CD4-positive, alpha-beta T cell treated with Interleukin-15 for 4 hours (primary cell): ENCODE results near the gene CIITA.
"Not testable (repeated sequence)": the region's sequence is repeated elsewhere in the genome, so short reads cannot be mapped to it uniquely, and the experiment has no call there.

Experiments
- DNase-seq: peaks from one replicate; pipeline ENCODE4 v3.0.0-alpha.2; 2020; ENCODE audit warnings: low spot score

The CIITA gene

DNA sequence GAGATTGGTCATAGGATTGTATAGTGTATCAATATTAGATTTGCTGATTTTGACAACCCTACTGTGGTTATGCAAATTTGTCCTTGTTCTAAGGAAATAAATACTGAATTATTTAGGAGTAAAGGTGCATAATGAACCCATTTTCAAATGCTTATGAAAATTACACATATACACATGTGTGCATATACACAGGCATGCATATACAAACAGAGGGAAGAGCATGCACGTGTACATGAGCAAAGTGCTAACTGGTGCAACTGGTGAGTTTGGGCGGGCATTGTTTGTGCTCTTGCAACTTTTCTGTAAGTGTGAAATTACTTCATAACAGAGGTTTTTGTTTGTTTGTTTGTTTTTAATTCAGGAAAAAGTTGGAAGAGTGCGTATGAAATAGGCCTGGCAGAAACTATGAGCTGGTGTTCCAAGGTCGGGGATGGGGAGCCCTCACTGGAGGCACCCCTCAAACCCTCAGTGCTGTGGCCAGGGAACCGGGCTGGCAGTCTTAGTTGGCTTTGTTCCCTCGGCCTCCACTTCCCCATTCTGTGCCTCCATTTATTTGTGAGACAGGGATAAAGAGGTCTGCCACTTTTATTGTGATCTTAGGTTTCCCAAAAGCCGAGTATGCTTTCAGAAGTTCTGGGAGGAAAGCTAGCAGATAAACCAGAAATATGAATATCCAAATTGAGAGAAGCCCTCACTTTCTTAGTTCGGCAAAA, 59.4 kb downstream of the CIITA start:
- no peak for DNase-seq

DNA sequence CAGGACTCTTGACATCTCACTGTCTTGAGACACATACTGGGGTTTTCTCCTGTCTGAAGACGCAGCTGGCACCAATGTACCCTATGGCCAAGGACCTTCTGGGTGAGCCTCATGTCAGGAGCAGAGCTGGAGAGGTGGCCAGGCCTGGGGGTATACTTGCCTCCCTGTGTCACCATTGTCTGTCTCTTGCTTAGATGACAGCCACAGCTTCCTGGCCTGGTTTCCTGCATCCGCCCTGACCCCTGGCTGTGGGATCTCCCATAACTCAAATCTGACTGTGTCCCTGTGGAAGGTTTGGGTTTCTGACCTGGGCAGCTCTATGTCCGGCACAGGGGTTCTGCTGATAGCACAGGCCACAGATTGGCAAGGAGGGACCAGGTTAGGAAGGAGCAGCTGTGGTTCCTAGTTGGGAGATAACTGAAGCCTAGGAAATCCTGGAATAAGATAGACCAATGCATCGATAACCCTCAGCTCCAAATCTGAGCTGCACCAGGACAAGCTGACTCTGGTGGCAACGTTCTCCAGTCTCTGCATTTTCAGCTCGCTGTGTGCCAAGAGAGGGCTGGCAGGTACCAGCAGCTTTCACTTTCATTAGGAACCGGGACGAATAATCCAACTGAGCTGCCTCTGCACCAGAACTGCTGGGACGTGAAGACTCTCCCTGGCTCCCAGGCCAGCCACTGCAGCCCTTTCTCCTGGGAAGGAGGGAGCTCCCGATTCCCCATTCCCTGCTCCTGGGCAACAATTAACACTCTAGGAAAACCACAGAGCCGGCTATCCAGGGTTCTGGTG, 60.3 kb downstream of the CIITA start:
- no peak for DNase-seq

DNA sequence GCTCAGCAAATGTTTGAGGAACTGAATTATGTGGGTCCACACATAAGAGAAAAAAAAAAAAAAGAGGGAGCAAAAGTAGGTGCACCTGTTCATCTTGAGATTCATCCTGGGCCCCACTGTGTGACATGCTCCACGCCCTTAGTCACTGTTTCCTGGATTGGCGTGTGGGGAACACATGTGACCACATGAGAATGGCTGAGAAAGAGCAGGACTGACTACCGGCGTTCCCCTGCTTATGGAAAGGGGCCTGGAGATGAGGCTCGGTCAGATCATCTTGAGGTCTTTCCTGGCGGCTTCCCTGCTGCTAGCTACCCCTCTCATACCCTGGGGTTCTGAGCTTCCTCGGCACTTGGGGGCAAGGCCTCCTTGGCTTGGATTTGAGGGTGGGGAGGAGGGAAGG, 61.3 kb downstream of the CIITA start:
- DNase-seq = peak; percentile 28

DNA sequence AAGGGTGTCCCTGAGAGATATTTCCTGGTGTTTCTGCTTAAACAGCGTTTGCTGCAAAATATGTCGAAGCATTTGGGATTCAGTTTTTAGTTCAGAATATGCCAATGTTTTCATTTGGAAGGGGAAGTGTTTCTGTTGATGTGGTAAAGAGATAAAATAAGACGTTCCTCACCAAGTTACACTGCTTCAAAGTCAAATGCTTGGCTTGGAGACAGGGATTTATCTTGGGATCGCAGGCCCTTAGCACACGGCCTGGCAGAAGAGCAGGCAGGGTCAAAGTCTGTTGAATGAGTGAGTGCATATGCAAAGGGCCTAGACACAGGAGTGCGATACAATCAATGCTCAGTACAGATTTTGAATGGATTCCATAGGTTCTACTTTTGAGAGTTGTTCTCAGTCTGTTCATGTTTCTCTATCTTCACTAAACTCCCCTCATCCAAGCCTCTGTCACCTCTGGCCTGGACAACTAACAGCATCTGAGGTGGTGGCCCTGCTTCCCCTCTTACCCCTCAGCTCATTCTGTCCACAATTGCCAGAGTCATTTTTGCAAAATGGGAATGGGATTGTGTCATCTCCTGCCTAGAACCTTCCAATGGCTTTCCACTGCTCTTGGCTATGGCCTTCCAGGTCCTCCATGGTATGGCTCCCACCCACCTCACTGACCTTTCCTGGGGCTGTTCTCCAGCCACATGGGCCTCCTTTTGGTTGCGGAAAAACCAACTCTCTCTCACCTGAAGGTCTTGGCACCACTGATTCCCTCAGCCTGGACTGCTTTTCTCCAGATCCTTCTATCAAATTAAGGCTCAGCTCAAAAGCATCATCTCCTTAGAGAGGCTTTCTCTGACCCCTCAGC, 62.0 kb downstream of the CIITA start:
- DNase-seq = no peak

DNA sequence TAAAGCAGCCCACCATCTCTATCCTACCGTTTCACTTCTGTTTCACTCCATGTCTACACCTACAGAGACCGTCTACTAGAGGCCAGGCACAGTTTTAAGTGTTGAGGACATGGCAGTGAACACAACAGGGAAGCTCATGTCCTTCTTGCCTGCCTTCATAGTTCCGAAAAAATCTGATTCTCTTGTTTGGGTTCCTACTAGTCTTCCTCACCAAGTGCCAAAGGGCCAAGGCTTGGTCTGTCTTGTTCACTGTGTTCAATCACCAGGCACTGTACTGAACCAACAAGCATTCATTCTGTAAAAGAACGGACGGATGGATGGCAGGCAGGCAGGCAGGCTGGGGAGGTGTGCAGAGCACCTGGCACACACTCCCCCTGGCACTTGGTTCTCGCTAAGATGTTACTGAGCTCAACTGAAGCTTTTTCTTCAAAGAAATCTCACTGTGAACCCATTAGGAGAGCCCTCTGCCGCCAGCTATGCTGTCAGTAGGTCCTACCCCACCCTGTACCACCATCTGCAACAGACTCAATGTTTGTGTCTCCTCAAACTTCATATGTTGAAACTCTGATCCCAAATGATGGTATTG, 62.7 kb downstream of the CIITA start:
- DNase-seq = no peak

DNA sequence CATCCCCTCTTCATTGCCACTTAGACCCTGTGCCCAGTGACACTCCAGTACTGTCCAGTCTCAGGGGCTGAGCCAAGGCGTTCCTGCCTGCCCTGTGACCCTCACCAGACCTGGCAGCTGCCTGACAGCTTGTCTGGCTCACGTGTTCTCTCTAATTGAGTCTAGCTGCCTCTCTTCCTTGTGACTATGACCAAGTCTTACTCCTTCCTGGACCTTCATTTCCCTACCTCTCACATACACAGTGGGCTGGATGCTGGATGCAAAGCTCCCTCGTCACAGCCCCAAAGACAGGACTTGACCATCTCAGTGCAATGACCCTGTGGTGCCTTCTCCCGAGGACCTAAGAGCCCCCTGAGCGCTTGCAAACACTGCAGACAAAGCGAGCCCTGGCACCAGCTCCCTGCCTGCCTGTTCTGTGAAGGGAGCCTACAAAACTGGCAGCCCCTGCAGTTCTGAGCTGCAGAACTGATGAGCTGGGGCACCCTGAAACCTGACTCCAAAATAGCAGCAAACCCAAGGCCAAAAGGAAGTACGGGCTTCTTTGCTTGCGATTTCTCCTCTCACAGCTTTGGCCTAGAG, 63.6 kb downstream of the CIITA start:
- DNase-seq = no peak

DNA sequence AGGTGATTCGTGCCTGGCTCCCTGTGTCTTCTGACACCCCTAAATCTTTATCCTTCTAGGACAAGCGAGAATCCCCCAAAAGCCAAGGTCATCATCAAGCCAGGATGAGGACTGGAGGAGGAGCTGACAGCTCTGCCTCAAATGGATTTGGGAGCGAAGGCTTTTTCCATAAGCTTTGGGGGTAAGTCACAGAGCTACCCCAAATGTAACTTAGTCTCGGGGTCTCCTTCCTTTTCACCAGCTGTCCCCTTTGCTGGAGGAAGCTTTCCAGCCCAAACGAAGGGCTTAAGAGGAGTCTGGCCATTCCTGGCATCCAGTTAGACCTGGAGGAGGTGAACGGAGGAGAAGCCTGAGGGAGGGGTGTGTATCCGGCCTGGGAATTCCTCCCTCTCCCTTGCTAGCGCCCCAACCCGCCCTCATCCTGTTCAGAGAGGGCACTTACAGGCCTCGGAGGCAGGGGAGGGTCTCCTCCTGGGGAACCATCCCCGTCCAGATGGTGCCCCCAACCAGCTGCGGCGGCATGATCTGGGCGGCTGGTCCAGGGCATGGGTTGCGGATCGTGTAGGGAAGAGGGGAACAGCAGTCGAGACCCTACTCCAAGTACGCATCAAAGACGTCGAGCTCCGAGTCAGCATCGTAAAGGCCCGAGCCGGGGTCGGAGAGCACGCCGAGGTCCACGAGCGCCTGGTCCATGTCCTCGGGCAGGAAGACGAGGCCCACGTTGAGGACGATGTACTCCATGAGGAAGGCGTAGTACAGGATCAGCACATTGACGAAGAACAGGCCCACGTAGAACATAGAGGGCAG, 64.3 kb downstream of the CIITA start:
- DNase-seq = no peak

DNA sequence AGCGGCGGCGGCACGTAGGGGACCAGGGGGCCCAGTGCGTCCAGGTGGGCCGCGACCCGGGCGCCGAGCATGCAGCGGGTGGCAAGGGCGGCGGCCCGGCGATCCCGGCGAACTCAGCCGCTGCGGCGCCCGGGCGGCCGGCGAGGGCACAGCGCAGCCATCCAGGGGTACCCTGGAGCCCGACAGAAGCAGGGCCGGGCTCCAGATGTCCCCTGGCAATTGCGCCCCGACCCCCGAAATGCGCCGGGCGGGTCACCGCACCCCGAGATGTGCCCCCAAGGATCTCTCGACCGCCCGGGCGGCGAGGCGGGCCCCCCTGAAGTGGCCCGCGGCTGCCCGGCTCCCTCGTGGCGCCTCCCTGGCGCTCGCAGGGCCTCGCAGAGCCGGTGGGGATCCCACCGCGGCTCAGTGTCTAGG, 64.9 kb downstream of the CIITA start:
- not testable (repeated sequence) for DNase-seq

DNA sequence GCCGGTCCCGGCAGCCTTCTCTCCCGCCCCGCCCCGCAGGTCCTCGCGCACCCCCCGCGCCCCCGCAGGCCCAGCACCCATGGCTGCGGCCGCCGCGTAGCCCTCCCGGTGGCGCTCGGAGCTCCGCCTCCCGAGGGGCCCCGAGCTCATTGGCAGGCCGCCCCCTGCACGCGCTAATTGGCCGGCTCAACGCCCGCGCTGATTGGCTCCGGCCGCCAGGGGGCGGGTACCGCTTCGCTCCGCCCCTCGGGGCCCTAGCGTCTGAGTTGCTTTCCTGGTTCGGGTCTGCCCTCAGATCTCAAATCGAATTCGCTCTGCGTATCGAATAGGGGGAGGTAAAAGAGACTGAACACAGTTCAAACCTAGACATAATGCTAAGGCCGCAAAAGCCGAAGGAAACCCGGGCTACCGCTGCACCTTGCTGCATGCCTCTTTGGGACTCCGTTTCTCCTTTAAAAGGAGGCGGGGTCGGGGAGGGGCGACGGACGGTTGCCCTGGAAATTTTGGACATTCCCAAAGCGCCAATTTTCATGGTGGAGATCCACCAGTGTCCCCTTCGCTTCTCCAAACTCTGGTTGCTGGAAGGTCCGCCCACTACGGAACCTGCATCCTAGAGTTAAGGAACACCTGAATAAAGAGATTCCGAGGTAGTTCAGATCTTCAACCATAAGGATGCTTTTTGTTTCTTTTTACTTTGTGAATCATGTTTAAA, 65.5 kb downstream of the CIITA start, which contains the start of gene DEXI:
Gene DEXI (minus strand): TSS at position 117 of the 712 bp plus-strand sequence. CDS start 463 bp downstream, outside the sequence.
- DNase-seq = peak; percentile 95

DNA sequence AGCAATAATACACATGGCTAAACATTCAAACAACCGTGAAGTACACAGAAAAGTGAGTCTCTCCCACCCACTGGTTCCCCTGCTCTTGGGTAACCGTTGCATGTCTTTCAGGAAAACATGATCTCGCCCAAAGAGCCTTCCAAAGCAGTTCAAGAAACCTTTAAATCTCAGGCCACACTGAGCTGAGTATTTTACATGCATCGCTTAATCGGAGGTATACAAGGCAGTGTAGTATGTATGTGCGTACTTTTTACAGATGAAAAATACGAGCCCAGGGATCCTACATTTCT, 66.0 kb downstream of the CIITA start:
- no peak for DNase-seq

DNA sequence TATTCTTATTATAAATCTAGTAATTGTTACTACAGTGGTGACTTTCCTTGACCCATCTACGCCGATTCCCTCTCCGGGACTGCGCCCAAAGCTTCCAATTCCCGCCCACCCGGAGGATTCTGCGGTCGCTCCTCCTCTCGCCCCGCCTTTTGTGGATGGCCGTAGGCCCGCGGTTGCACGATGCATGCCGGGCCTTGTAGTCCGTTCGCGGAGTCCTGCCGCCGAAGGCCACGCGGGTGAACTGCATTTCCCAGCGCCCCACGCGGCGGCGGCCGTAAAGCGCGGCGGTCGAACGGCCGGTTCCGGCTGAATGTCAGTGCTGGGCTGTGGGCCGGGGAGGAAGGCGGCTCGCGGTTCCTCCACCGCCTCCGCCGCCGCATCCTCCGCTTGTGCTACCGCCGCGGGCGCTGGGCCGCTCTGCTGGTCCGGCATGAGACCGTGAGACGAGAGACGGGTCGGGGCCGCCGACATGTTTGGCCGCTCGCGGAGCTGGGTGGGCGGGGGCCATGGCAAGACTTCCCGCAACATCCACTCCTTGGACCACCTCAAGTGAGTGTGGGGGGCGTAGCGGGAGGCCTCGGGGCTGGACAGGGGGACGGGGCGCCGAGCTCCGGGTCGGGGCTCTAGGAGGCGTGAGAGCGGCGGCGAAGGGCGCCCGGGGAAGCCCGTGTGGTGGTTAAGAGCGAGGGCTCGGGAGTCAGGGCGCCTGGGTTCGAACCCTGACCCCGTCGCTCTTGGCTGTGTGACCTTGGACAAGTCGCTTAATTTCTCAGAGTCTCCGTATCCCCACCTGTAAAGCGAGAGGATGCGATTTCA, 67.5 kb downstream of the CIITA start, which contains the start of gene CLEC16A:
Gene CLEC16A (plus strand): TSS at position 316 of the 816 bp plus-strand sequence. CDS start 154 bp downstream, at position 470.
- peak; percentile 96 for DNase-seq

DNA sequence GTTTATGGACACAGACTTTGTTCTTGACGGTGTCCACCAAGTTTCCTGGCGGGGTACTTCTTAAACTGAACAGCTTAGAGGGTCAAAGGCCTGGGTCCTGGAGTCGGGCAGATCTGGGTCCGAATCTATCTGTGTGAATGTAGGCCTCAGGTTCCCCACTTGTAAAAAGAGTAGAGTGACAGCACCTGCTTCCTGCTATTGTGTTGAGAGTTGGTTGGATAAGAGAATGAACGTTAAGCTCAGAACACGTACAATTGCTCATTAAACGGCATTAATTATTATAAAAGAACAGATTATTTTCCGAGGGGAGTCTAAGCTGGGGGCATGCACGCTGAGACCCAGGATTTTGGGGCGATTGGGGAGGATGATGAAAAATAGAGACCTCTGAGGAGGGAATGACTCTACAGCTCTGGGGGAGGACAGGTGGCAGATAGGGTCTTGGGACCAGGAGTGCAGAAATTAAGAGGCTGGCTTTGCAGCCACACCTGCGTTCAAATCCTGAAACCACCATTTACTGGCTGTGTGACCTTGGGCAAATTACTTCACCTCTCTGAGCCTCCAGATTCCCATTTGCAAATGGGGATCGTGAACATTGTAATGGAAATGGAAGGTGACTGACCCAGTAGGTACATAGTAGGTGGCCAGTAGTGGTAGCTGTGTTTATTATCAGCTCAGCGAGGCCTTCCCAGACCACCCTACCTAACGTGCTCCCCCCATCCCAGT, 68.2 kb downstream of the CIITA start:
- DNase-seq = no peak

DNA sequence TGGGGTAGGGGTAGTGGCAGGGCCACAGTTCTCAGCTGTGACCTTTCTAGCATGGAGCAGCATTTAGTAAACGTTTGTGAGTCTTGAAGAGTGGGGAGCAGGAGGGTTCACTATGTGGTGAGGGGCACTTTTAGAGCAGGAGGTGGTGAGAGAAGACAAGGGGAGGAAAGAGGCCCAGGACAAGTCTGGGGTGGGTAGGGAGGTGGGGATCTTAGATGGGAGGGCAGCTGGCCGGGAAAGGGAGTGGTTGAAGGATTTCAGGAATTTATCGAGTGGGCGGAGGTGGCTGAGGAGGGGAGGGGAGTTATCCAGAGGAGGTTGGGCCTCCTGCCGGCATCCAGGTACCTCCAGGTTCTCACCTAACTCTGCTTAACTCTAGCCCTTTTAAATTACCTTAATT, 69.3 kb downstream of the CIITA start:
- no peak for DNase-seq

DNA sequence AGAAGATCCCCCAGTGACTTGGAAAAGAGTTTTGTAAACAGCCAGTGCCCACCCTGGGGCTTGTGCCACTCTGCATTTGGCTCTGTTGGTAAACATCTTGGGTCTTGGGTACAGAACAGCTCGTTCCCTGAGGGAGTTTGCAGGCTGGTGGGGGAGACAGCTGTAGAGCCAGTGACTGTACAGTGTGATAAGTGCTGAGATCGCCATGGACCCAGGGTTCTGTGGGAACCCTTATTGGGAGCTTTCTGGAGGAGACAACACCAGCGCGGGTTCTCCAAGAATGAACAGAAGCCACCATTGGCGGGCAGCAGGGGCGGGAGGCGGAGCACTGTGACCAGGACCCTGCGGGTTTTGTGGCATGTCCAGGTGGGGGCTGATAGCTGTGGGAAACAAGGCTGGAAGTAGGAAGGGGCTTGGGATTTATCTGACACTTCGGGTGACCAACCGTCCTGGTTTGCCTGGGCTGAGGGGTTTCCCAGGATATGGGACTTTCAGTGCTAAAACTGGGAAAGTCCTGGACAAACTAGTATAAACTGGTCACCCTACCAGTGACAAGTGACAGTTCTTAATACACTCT, 70.3 kb downstream of the CIITA start:
- no peak for DNase-seq

DNA sequence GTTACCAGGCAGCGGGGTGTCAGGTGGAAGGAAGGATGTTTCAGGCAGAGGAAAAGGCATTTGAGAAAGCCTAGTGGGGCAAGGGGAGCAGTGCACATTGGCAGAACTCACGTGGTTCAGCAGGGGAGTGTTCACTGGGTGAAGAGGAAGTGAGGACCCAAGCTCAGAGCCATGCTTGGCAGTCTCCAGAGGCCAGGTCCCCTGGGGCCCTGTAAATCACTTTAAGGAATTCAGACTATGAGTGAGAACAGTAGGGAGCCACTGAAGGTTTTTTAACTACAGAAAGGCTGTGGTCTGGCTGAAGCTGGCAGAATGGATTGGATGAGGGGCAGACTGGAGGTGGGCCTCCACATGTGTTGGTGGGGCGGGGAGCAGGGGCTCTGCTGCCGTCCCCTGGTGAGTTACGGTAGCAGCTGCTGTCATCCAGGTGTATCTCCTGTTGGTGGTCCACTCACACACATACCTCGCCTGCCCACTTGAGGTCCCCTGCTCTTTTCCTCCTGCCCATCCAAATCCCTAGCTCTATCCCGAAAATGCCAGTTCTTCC, 72.5 kb downstream of the CIITA start:
- DNase-seq = peak; percentile 31

DNA sequence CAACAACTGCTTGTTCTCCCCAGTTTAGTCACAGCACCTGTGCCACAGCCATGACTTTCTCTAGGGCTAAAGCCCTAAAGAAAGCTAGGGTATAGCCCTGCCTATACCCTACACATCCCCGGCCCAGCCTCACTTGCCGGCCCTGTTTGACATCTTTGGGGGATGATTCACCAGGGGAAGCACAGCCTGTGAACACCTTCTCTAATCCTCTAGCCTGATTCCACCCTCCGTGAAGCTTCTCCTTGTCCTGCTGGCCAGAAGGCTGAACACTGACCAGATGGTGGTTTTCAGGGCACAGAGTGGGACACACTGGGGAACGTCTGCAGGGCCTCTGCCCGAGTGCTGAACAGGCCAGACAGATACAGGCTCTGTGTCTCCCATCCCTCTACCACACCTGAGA, 73.4 kb downstream of the CIITA start:
- no peak for DNase-seq

DNA sequence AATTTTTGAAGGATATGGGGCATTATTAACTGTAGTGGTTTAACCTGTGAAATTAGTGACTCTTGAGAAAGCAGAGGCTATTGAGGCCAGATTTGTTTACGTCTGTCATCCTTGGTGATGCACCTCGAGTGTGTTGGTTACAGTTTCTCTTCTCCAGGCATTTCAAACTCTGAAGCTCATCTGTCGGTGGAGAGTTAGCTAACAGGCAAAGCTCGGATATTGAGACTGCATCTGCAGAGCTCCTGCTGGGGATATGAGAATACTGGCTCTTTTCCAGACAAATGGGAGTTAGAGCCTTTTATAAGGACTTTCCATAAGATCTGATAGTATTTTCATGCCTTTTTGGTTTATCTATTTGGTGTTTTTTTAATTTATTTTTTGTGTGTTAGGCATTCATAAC, 74.0 kb downstream of the CIITA start:
- no peak for DNase-seq

DNA sequence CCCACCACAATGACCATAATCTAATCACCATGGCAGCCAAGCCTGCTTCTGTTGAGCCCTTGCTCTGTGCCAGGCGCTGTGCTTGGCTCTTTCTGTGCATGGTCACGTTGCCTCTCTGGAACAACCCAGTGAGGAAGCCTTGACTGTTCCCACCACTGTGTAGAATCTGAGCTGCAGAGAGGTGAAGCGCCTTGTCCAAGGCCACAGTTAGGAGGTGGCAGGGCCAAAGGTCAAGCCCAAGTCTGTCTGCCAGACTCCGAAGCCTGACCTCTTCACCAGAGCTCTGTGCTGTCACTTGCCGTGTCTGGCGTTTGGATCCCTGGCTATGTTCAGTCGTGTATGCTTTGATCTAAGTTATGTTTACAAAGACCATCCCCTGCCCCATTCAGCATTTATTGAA, 77.9 kb downstream of the CIITA start:
- DNase-seq = no peak
